SK-N-SH (cell line): ENCODE data around the gene KRTAP5-8. TPM values are rescaled to one million over a fixed set of nuclear protein-coding genes. Genes with fewer than 3 reads are reported as not detected.
"Not testable (repeated sequence)": the region's sequence is repeated elsewhere in the genome, so short reads cannot be mapped to it uniquely, and the experiment has no call there.

Experiments
- CTCF ChIA-PET: fragments of 300-600, 350-600 bp; formaldehyde crosslinking; extraction: SDS; loops from one replicate; lab custom pipeline; 2021; lab: Yijun Ruan, JAX
- POLR2A ChIA-PET: fragments of 350-600 bp; sonication (Branson Sonifier 250); formaldehyde crosslinking; extraction: SDS; loops from one replicate; lab custom pipeline; 2020; ENCODE audit warnings: antibody characterized with exemption, inconsistent platforms; lab: Yijun Ruan, JAX
- DNase-seq: peaks from one replicate; pipeline ENCODE4 v3.0.0; 2012
- H2AFZ ChIP-seq: fragments of 200-600 bp; sonication (generic); 2 replicates; pipeline ENCODE4 v1.8.1; 2016; ENCODE audit warnings: antibody characterized with exemption, mild to moderate bottlenecking, low read depth
- H3F3A ChIP-seq: fragments of 200-600 bp; sonication (generic); replicated peaks from 2 replicates; pipeline ENCODE3; 2016; ENCODE audit warnings: antibody characterized with exemption, mild to moderate bottlenecking; ENCODE audit not compliant: insufficient read depth
- H3K27ac ChIP-seq, 2 experiments: fragments of 200-500 bp in 1 of 2; fragments of 200-600 bp in 1 of 2; sonication (Bioruptor generic) in 1 of 2; sonication (generic), shearing (Covaris generic) in 1 of 2; 2 replicates each; pipeline versions ENCODE4 v1.5.1 to v1.6.1; 2014 to 2016; ENCODE audit warnings: low read depth in 2 of 2, inconsistent platforms in 1 of 2, low read length in 1 of 2, mild to moderate bottlenecking in 1 of 2, mixed read lengths in 1 of 2
- H3K27me3 ChIP-seq: fragments of 200-600 bp; sonication (generic), shearing (Covaris generic); 2 replicates; pipeline ENCODE4 v1.6.1; 2016; ENCODE audit warnings: mixed run types; ENCODE audit not compliant: insufficient read depth
- H3K36me3 ChIP-seq, 2 experiments: fragments of 200-500 bp in 1 of 2; fragments of 200-600 bp in 1 of 2; sonication (Bioruptor generic) in 1 of 2; sonication (generic) in 1 of 2; replicated peaks in 1 of 2; 2 replicates each; pipeline versions ENCODE3 to v1.5.1; 2014 to 2016; ENCODE audit warnings: low read length in 1 of 2, mild to moderate bottlenecking in 1 of 2; ENCODE audit not compliant: insufficient read depth in 2 of 2, control insufficient read depth in 1 of 2
- H3K4me1 ChIP-seq, 2 experiments: fragments of 200-500 bp in 1 of 2; fragments of 200-600 bp in 1 of 2; sonication (Bioruptor generic) in 1 of 2; sonication (generic), shearing (Covaris generic) in 1 of 2; 2 replicates each; pipeline versions ENCODE4 v1.5.1 to v1.6.1; 2014 to 2016; ENCODE audit warnings: low read depth in 1 of 2, low read length in 1 of 2, mixed run types in 1 of 2; ENCODE audit not compliant: insufficient read depth in 2 of 2, control insufficient read depth in 1 of 2
- H3K4me2 ChIP-seq: fragments of 200-600 bp; sonication (generic), shearing (Covaris generic); 2 replicates; pipeline ENCODE4 v1.6.1; 2017; ENCODE audit warnings: mixed run types
- H3K4me3 ChIP-seq, 2 experiments: fragments of 200-500 bp in 1 of 2; fragments of 200-600 bp in 1 of 2; sonication (Bioruptor generic) in 1 of 2; sonication (generic), shearing (Covaris generic) in 1 of 2; 2 replicates each; pipeline versions ENCODE4 v1.5.1 to v1.8.1; 2014 to 2016; ENCODE audit warnings: low read depth in 2 of 2, inconsistent platforms in 1 of 2, low read length in 1 of 2, mild to moderate bottlenecking in 1 of 2, mixed read lengths in 1 of 2, moderate library complexity in 1 of 2
- H3K79me2 ChIP-seq: fragments of 200-600 bp; sonication (generic); 2 replicates; pipeline ENCODE4 v1.8.1; 2017; ENCODE audit warnings: mild to moderate bottlenecking; ENCODE audit not compliant: insufficient read depth
- H3K9ac ChIP-seq: fragments of 200-600 bp; sonication (generic); 2 replicates; pipeline ENCODE4 v1.6.1; 2017; ENCODE audit warnings: mixed run types
- H3K9me2 ChIP-seq: fragments of 200-600 bp; sonication (generic); 2 replicates; pipeline ENCODE4 v1.6.1; 2017; ENCODE audit warnings: mixed run types
- H3K9me3 ChIP-seq: fragments of 200-600 bp; sonication (generic); 2 replicates; pipeline ENCODE4 v1.6.1; 2017; ENCODE audit warnings: mixed run types, mild to moderate bottlenecking, moderate library complexity
- H4K20me1 ChIP-seq: fragments of 200-600 bp; sonication (generic); 2 replicates; pipeline ENCODE4 v1.6.1; 2017; ENCODE audit warnings: mild to moderate bottlenecking, mixed run types; ENCODE audit not compliant: insufficient read depth
- CHD2 ChIP-seq: fragments of 150-350 bp; IDR thresholded peaks from 2 replicates; pipeline ENCODE4 v1.6.1; 2018; ENCODE audit warnings: low read length; ENCODE audit not compliant: partially characterized antibody
- FOXJ3 ChIP-seq: sonication (generic); formaldehyde crosslinking; IDR thresholded peaks from 2 replicates; pipeline ENCODE4 v1.5.1; 2020; ENCODE audit warnings: mild to moderate bottlenecking, missing genetic modification reagents
- RXRA ChIP-seq: IDR thresholded peaks from 2 replicates; pipeline ENCODE4 v1.4.0; 2012; ENCODE audit warnings: low read depth, mild to moderate bottlenecking, borderline replicate concordance
- SIN3A ChIP-seq: IDR thresholded peaks from 2 replicates; pipeline ENCODE4 v1.6.1; 2012; ENCODE audit warnings: low read depth, mild to moderate bottlenecking, low read length, moderate library complexity, borderline replicate concordance
- TCF12 ChIP-seq: IDR thresholded peaks from 2 replicates; pipeline ENCODE4 v1.4.0; 2012
- YY1 ChIP-seq: IDR thresholded peaks from 2 replicates; pipeline ENCODE4 v1.4.0; 2012; ENCODE audit warnings: low read depth, mild to moderate bottlenecking
- WGBS: methylation state at CpG from one replicate; pipeline ENCODE4 v1.1.6; 2017; ENCODE audit warnings: low lambda C conversion rate; 5-methylcytosine and 5-hydroxymethylcytosine counted together
- polyA plus RNA-seq, 3 experiments: library from polyadenylated mRNA; depleted of rRNA; stranded (reverse); fragments of >200 nt; gene quantifications; 2 replicates each; pipeline ENCODE4 v1.2.3, GENCODE V29; 2012
- TF ChIP-seq, protein P1 (sequence below): IDR thresholded peaks from 2 replicates; pipeline ENCODE4; 2012

Gene KRTAP5-8
- polyA plus RNA-seq, 1 of the 3 experiments (the other 2 are of a cell fraction) = not detected

DNA sequence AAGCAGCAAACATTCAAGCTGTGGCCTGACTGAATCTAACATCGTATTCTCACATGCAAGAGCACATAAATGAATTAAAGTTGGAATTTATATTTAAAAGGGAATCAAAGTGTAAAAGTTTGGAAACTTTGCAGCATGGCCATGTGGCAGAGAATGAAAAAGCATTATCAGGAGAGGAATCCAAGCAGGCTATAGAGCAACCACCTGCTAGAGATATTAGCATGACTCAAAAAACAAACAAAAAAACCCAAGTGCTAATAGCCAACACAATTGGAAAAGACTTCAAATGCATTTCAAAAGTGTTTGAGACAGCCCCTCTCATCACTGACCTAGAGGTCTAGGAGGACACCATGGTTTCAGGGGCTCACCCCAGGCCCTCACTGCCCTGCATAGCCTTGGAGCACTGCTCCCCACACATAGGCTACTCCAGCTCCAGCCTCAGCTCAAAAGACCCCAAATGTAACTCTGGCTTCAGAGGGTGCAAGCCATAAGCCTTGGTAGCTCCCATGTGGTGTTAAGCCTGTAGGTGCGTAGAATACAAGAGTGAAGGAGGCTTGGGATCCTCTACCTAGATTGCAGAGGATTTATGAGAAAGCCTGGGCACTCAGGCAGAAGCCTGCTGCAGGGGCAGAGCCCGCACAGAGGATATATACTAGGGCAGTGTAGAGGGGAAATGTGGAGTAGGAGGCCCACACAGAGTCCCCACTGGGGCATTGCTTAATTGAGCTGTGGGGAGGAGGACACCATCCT is 12.5 kb upstream of the KRTAP5-8 start:
- no peak overlapping the region for H3K4me2 ChIP-seq
- 17% methylated on average over 3 of the region's 3 CpGs for WGBS
- no peaks in the 10 kb centered on the region for H3K9me3 ChIP-seq
- no peaks in the 10 kb centered on the region for H3K27me3 ChIP-seq
- no peaks in the 10 kb centered on the region for H3K79me2 ChIP-seq
- no peaks in the 10 kb centered on the region for H3K9me2 ChIP-seq
- H2AFZ ChIP-seq = no peak overlapping the region
- no peak overlapping the region for H3K27ac ChIP-seq
- H3K36me3 ChIP-seq = no peaks in the 10 kb centered on the region
- H3K4me3 ChIP-seq = no peak overlapping the region
- ChIA-PET CTCF (no interaction called here), POLR2A (no interaction called here)
- TF ChIP-seq SIN3A = no peak
- no peak for TF ChIP-seq YY1
- TF ChIP-seq RXRA = no peak
- DNase-seq = no peak
- H3F3A ChIP-seq = no peaks in the 10 kb centered on the region
- H3K9ac ChIP-seq = no peak overlapping the region
- H3K4me1 ChIP-seq = no peaks in the 10 kb centered on the region
- no peaks in the 10 kb centered on the region for H4K20me1 ChIP-seq

DNA sequence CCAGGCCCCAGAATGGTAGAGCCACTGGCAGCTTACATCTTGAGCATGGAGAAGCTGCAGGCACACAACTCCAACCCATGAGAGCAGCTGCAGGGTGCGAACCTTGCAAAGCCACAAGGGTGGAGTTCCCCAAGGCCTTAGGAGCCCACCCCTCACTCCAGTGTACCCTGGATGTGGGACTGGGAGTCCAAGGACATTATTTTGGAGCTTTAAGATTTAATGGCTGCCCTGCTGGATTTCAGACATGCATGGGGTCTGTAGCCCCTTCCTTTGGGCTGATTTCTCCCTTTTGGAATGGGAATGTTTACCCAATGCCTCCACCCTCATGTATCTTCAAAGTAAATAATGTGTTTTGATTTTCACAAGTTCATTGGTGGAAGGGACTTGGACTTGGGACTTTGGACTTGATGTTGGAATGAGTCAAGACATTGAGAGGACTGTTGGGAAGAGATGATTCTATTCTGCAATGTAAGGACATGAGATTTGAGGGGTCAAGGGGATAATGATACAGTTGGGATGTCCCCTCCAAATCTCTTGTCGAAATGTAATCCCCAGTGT is 11.8 kb upstream of the KRTAP5-8 start:
- H3K4me1 ChIP-seq = no peaks in the 10 kb centered on the region; a peak in 1 of 4 replicates
- H3K4me3 ChIP-seq = no peak overlapping the region
- no peaks in the 10 kb centered on the region for H3F3A ChIP-seq
- TF ChIP-seq FOXJ3 (CRISPR knock-in tag) (no peak), TCF12 (no peak), SIN3A (no peak), YY1 (no peak), CHD2 (no peak)
- TF ChIP-seq, protein P1, sequence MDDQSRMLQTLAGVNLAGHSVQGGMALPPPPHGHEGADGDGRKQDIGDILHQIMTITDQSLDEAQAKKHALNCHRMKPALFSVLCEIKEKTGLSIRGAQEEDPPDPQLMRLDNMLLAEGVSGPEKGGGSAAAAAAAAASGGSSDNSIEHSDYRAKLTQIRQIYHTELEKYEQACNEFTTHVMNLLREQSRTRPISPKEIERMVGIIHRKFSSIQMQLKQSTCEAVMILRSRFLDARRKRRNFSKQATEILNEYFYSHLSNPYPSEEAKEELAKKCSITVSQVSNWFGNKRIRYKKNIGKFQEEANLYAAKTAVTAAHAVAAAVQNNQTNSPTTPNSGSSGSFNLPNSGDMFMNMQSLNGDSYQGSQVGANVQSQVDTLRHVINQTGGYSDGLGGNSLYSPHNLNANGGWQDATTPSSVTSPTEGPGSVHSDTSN = no peak
- CTCF ChIA-PET = no interaction called here
- no peak overlapping the region for H3K27ac ChIP-seq
- H3K27me3 ChIP-seq = no peaks in the 10 kb centered on the region
- DNase-seq = no peak
- H4K20me1 ChIP-seq = no peaks in the 10 kb centered on the region
- H2AFZ ChIP-seq = no peak overlapping the region
- POLR2A ChIA-PET = no interaction called here
- no peaks in the 10 kb centered on the region for H3K9me3 ChIP-seq
- H3K9me2 ChIP-seq = no peaks in the 10 kb centered on the region
- 7% methylated on average over 2 of the region's 2 CpGs for WGBS
- no peaks in the 10 kb centered on the region for H3K36me3 ChIP-seq
- H3K79me2 ChIP-seq = no peaks in the 10 kb centered on the region
- H3K9ac ChIP-seq = no peak overlapping the region
- H3K4me2 ChIP-seq = no peak overlapping the region

DNA sequence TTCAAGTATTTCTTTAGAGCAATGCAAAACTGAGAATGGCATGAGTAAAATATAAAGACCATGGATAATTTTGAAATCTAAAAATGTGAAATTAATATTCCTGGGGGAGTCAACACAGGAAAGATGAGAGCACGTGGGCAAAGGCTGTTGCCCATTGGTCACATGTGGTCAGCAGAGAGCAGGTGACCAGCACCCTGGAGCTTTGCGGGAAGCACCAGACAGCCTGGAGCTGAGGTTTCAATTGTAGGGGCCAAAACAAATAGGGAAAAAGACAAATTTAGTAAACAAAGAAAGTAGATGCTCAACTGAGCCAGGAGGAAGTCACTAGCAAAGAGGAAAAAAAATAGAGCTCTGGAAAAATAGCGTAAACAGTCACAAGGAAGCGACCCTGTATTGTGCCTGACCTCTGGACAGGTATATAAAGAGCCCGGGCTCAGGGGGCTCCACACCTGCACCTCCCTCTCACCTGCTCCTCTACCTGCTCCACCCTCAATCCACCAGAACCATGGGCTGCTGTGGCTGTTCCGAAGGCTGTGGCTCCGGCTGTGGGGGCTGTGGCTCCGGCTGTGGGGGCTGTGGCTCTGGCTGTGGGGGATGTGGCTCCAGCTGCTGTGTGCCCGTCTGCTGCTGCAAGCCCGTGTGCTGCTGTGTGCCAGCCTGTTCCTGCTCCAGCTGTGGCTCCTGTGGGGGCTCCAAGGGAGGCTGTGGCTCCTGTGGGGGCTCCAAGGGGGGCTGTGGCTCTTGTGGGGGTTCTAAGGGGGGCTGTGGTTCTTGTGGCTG is 10.8 kb upstream of the KRTAP5-8 start, which contains the start of gene KRTAP5-7:
TSS of gene KRTAP5-7 (plus strand) at position 472 of the 780 bp plus-strand sequence. CDS start at position 506, 34 bp downstream.
- H3K27ac ChIP-seq, H3F3A ChIP-seq, H4K20me1 ChIP-seq, H3K27me3 ChIP-seq, POLR2A ChIA-PET, DNase-seq, CTCF ChIA-PET, H3K9me2 ChIP-seq, H3K4me3 ChIP-seq, H3K4me2 ChIP-seq, H3K9me3 ChIP-seq, H3K79me2 ChIP-seq, H3K9ac ChIP-seq, H3K4me1 ChIP-seq, H2AFZ ChIP-seq, H3K36me3 ChIP-seq: not testable (repeated sequence)
- WGBS = 27% methylated on average over 10 of the region's 10 CpGs
